ENCODE data around the gene HSD17B3.
A peak's percentile ranks its signal among the peaks of the same experiment; 100 is the strongest.
"Not testable (repeated sequence)": the region's sequence is repeated elsewhere in the genome, so short reads cannot be mapped to it uniquely, and the experiment has no call there.

HSD17B3 gene

GRCh38 chr9:96302021-96302420, at the start of gene HSD17B3:
Gene HSD17B3 (minus strand): TSS chr9:96302176. CDS start chr9:96302104, 72 bp downstream.
- DNase-seq (ENCODE audit: low spot score) (peak; percentile 30), FAIRE-seq (no peak)

- DNase-seq (ENCODE audit: low spot score) = no peak
- FAIRE-seq = no peak
Measured at GRCh38 chr9:96350866-96351265, 48.9 kb upstream of the HSD17B3 start.

GRCh38 chr9:96348261-96348660, 46.3 kb upstream of the HSD17B3 start:
- FAIRE-seq = no peak
- DNase-seq (ENCODE audit: low spot score) = no peak

GRCh38 chr9:96345551-96345950, 43.6 kb upstream of the HSD17B3 start:
- DNase-seq (ENCODE audit: low spot score) (no peak), FAIRE-seq (no peak)

- DNase-seq (ENCODE audit: low spot score) = peak; percentile 94
- FAIRE-seq = no peak
Measured at GRCh38 chr9:96344458-96345180, 42.6 kb upstream of the HSD17B3 start.

GRCh38 chr9:96343515-96344360, 41.8 kb upstream of the HSD17B3 start:
- FAIRE-seq (no peak), DNase-seq (ENCODE audit: low spot score) (no peak)

GRCh38 chr9:96342571-96343245, 40.7 kb upstream of the HSD17B3 start:
- no peak for DNase-seq (ENCODE audit: low spot score)
- no peak for FAIRE-seq

- no peak for FAIRE-seq
- no peak for DNase-seq (ENCODE audit: low spot score)
Measured at GRCh38 chr9:96340707-96341106, 38.7 kb upstream of the HSD17B3 start.

- FAIRE-seq = no peak
- no peak for DNase-seq (ENCODE audit: low spot score)
Measured at GRCh38 chr9:96338299-96338698, 36.3 kb upstream of the HSD17B3 start.

- DNase-seq (ENCODE audit: low spot score) (no peak), FAIRE-seq (no peak)
Measured at GRCh38 chr9:96333958-96334357, 32.0 kb upstream of the HSD17B3 start.

GRCh38 chr9:96331236-96331947, 29.4 kb upstream of the HSD17B3 start:
- no peak for FAIRE-seq
- peak; percentile 68 for DNase-seq (ENCODE audit: low spot score)

- FAIRE-seq = no peak
- peak; percentile 49 for DNase-seq (ENCODE audit: low spot score)
Measured at GRCh38 chr9:96327694-96328352, 25.8 kb upstream of the HSD17B3 start.

- DNase-seq (ENCODE audit: low spot score) (no peak), FAIRE-seq (no peak)
Measured at GRCh38 chr9:96323169-96323568, 21.2 kb upstream of the HSD17B3 start.

- not testable (repeated sequence) for DNase-seq (ENCODE audit: low spot score); FAIRE-seq
Measured at GRCh38 chr9:96322736-96323135, 20.8 kb upstream of the HSD17B3 start.

GRCh38 chr9:96322210-96322609, 20.2 kb upstream of the HSD17B3 start:
- not testable (repeated sequence) for FAIRE-seq; DNase-seq (ENCODE audit: low spot score)

- FAIRE-seq = no peak
- DNase-seq (ENCODE audit: low spot score) = no peak
Measured at GRCh38 chr9:96321515-96321914, 19.5 kb upstream of the HSD17B3 start.

GRCh38 chr9:96320749-96321280, 18.8 kb upstream of the HSD17B3 start:
- DNase-seq (ENCODE audit: low spot score) (no peak), FAIRE-seq (no peak)

GRCh38 chr9:96318921-96319565, 17.1 kb upstream of the HSD17B3 start:
- DNase-seq (ENCODE audit: low spot score) (no peak), FAIRE-seq (no peak)

- FAIRE-seq (no peak), DNase-seq (ENCODE audit: low spot score) (peak; percentile 62)
Measured at GRCh38 chr9:96317335-96317980, 15.5 kb upstream of the HSD17B3 start.

Data from urothelium cell line (cell line).